ENCODE results near the gene PNPO. TPM values are rescaled to one million over a fixed set of nuclear protein-coding genes. Genes with fewer than 3 reads are reported as not detected.

The PNPO gene
- total RNA-seq, 2 donors from 2014 or later: 27.8 to 55.4 TPM

- H3K27me3 ChIP-seq: no peaks in the 10 kb centered on the region
- peak within 1 kb of the TSS; percentile 42 to 58 for H3K4me3 ChIP-seq
- intact Hi-C loops (cut with DNase I): loop anchor here (10.0 kb wide), 1 partner anchor 89 kb away; no protein-coding TSS in a partner anchor
- peak within 1 kb of the TSS; percentile 97 to 100 (median 98) for H3K27ac ChIP-seq
- H3K4me1 ChIP-seq: peaks cover 17% of the 10 kb centered on the region
- no peaks in the 10 kb centered on the region for H3K9me3 ChIP-seq
- DNase-seq (peak; percentile 100), ATAC-seq (peak; percentile 94)
- TF ChIP-seq POLR2A (IDR thresholded peaks at IDR 0.05) (peak; percentile 59 to 81 (median 68)), CTCF (IDR thresholded peaks at IDR 0.05) (peak in 3 of 7 experiments; percentile 6 to 21 (median 12))
- 0% methylated on average over 9 to 67 of the region's 70 CpGs for WGBS, 2 donors
- no peaks in the 10 kb centered on the region for H3K36me3 ChIP-seq (replicated peaks in 1 of 2; ENCODE audit: insufficient read depth in 1 of 2, low read depth in 2 of 2)
These were observed 45.3 kb upstream of the PNPO start, which contains the start of gene SP2 for GRCh38 chr17:47895856-47896671. SP2 (plus strand) TSS chr17:47896236; CDS start chr17:47896287, 51 bp downstream.

GRCh38 chr17:47896672-47897490, 44.5 kb upstream of the PNPO start:
- Histone ChIP-seq H3K36me3 (replicated peaks in 1 of 2; ENCODE audit: insufficient read depth in 1 of 2, low read depth in 2 of 2) (no peaks in the 10 kb centered on the region), H3K4me1 (peaks cover 17% of the 10 kb centered on the region), H3K27me3 (no peaks in the 10 kb centered on the region), H3K4me3 (peak overlapping the region; percentile 42 to 58), H3K27ac (peak overlapping the region; percentile 97 to 100 (median 98)), H3K9me3 (no peaks in the 10 kb centered on the region)
- DNase-seq: no peak
- ATAC-seq: no peak
- 1 to 3% methylated on average over 14 to 22 of the region's 22 CpGs for WGBS, 2 donors
- intact Hi-C loops (cut with DNase I): loop anchor here (10.0 kb wide), 1 partner anchor 88 kb away; no protein-coding TSS in a partner anchor
- no peak for TF ChIP-seq CTCF (IDR thresholded peaks at IDR 0.05)
- no peak for TF ChIP-seq POLR2A (IDR thresholded peaks at IDR 0.05)

- no peaks in the 10 kb centered on the region for H3K9me3 ChIP-seq
- intact Hi-C loops (cut with DNase I): loop anchor here (10.0 kb wide), 1 partner anchor 87 kb away; no protein-coding TSS in a partner anchor
- no peak overlapping the region for H3K27ac ChIP-seq
- no peak overlapping the region for H3K4me3 ChIP-seq
- ATAC-seq (no peak), DNase-seq (no peak)
- H3K4me1 ChIP-seq: peaks cover 17% of the 10 kb centered on the region
- H3K36me3 ChIP-seq (replicated peaks in 1 of 2; ENCODE audit: insufficient read depth in 1 of 2, low read depth in 2 of 2): no peaks in the 10 kb centered on the region
- no peaks in the 10 kb centered on the region for H3K27me3 ChIP-seq
- 57 to 67% methylated on average over 5 of the region's 5 CpGs for WGBS, 2 donors
- no peak for TF ChIP-seq CTCF (IDR thresholded peaks at IDR 0.05)
These were observed 43.8 kb upstream of the PNPO start for GRCh38 chr17:47897561-47897960.

GRCh38 chr17:47898241-47898640, 43.1 kb upstream of the PNPO start:
- intact Hi-C loops (cut with DNase I): loop anchor here (10.0 kb wide), 1 partner anchor 87 kb away; no protein-coding TSS in a partner anchor
- Histone ChIP-seq H3K27ac (peak overlapping the region in 1 of 4 donors; percentile 9), H3K9me3 (no peaks in the 10 kb centered on the region), H3K4me3 (no peak overlapping the region), H3K4me1 (peaks cover 17% of the 10 kb centered on the region), H3K36me3 (replicated peaks in 1 of 2; ENCODE audit: insufficient read depth in 1 of 2, low read depth in 2 of 2) (no peaks in the 10 kb centered on the region), H3K27me3 (no peaks in the 10 kb centered on the region)
- DNase-seq: no peak
- no peak for TF ChIP-seq POLR2A (IDR thresholded peaks at IDR 0.05)
- ATAC-seq: no peak

- no peak overlapping the region for H3K4me3 ChIP-seq
- H3K36me3 ChIP-seq (replicated peaks in 1 of 2; ENCODE audit: insufficient read depth in 1 of 2, low read depth in 2 of 2): no peaks in the 10 kb centered on the region
- intact Hi-C loops (cut with DNase I): loop anchor here (10.0 kb wide), 1 partner anchor 85 kb away; no protein-coding TSS in a partner anchor
- peaks cover 12% of the 10 kb centered on the region for H3K4me1 ChIP-seq
- no peaks in the 10 kb centered on the region for H3K27me3 ChIP-seq
- no peak for DNase-seq
- ATAC-seq: no peak
- H3K9me3 ChIP-seq: no peaks in the 10 kb centered on the region
- WGBS, 2 donors: 85 to 90% methylated on average over 5 of the region's 5 CpGs
- TF ChIP-seq CTCF (IDR thresholded peaks at IDR 0.05) (no peak), POLR2A (IDR thresholded peaks at IDR 0.05) (no peak)
- no peak overlapping the region for H3K27ac ChIP-seq
These were observed 41.7 kb upstream of the PNPO start for GRCh38 chr17:47899643-47900042.

Data from body of pancreas (tissue), 4 donors.